CD4-positive, alpha-beta memory T cell (primary cell): ENCODE results near the gene KCNQ1. TPM values are rescaled to one million over a fixed set of nuclear protein-coding genes. Genes with fewer than 3 reads are reported as not detected.
A peak's percentile ranks its signal among the peaks of the same experiment; 100 is the strongest.

ENCODE experiments used
- CTCF ChIA-PET: fragments of 350-600 bp; sonication (Branson Sonifier 250); formaldehyde crosslinking; loops from one replicate; lab custom pipeline; 2021; ENCODE audit warnings: inconsistent platforms; ENCODE audit not compliant: partially characterized antibody; lab: Charles Lee
- POLR2A ChIA-PET: fragments of 350-600 bp; sonication (Branson Sonifier 250); formaldehyde crosslinking; loops from one replicate; lab custom pipeline; 2021; ENCODE audit not compliant: partially characterized antibody; lab: Charles Lee
- DNase-seq, 5 donors: peaks; one replicate each; pipeline versions ENCODE4 v3.0.0 to v3.0.0-alpha.2; 2020 to 2022; ENCODE audit warnings: mixed read lengths in 1 of 5
- H3K27ac ChIP-seq: one replicate; pipeline ENCODE4 v1.7.0; 2013; ENCODE audit warnings: low read depth, low read length
- H3K27me3 ChIP-seq: 2 replicates; pipeline ENCODE4 v1.7.0; 2013; ENCODE audit warnings: mild to moderate bottlenecking, low read length, moderate library complexity; ENCODE audit not compliant: insufficient read depth
- H3K36me3 ChIP-seq: 2 replicates; pipeline ENCODE4 v1.7.0; 2013; ENCODE audit warnings: mild to moderate bottlenecking, low read length, moderate library complexity; ENCODE audit not compliant: insufficient read depth
- H3K4me1 ChIP-seq: 2 replicates; pipeline ENCODE4 v1.7.0; 2013; ENCODE audit warnings: mild to moderate bottlenecking, low read length, moderate library complexity; ENCODE audit not compliant: insufficient read depth
- H3K4me3 ChIP-seq, 2 donors: one replicate each; pipeline ENCODE4 v1.7.0; 2013; ENCODE audit warnings: low read length in 2 of 2, mild to moderate bottlenecking in 1 of 2
- H3K9me3 ChIP-seq, 2 donors: one replicate each; pipeline ENCODE4 v1.7.0; 2013; ENCODE audit warnings: low read length in 2 of 2, control low read depth in 1 of 2; ENCODE audit not compliant: control insufficient read depth in 1 of 2
- H3K27ac Mint-ChIP-seq, 7 donors: one replicate each; pipeline ENCODE4 v1.8.0; 2020 to 2021; ENCODE audit warnings: mixed read lengths in 7 of 7, mild to moderate bottlenecking in 6 of 7, inconsistent platforms in 3 of 7, moderate library complexity in 3 of 7
- H3K27me3 Mint-ChIP-seq, 2 donors: one replicate each; pipeline ENCODE4 v1.8.0; 2020 to 2021; ENCODE audit warnings: mixed read lengths in 2 of 2
- H3K36me3 Mint-ChIP-seq, 2 donors: one replicate each; pipeline ENCODE4 v1.8.0; 2020 to 2021; ENCODE audit warnings: mixed read lengths in 2 of 2, inconsistent platforms in 1 of 2, mild to moderate bottlenecking in 1 of 2
- H3K4me1 Mint-ChIP-seq, 4 donors: one replicate each; pipeline ENCODE4 v1.8.0; 2020 to 2021; ENCODE audit warnings: mixed read lengths in 4 of 4, mild to moderate bottlenecking in 1 of 4
- H3K4me3 Mint-ChIP-seq, 8 donors: one replicate each; pipeline ENCODE4 v1.8.0; 2020 to 2021; ENCODE audit warnings: mixed read lengths in 8 of 8, mild to moderate bottlenecking in 7 of 8, moderate library complexity in 6 of 8, inconsistent platforms in 3 of 8
- H3K9me3 Mint-ChIP-seq, 8 donors: one replicate each; pipeline ENCODE4 v1.8.0; 2020 to 2021; ENCODE audit warnings: mixed read lengths in 8 of 8, mild to moderate bottlenecking in 5 of 8, inconsistent platforms in 3 of 8, moderate library complexity in 1 of 8
- intact Hi-C: fragments of 100-400 bp; cut with micrococcal nuclease; formaldehyde crosslinking; loops from one replicate; pipeline ENCODE4 v1.15.1; 2023
- polyA plus RNA-seq, 2 donors: library from polyadenylated mRNA; unstranded; fragments of 300-500 nt; fragmentation: Illumina TruSeq; gene quantifications; one replicate each; pipeline ENCODE4 v1.2.3, GENCODE V29; 2021
- total RNA-seq, 2 experiments: library from RNA; stranded (reverse); gene quantifications; one replicate each; pipeline ENCODE4 v1.2.3, GENCODE V29; 2021

Gene KCNQ1
- total and polyA plus RNA-seq, 4 experiments from 2014 or later, result 5.4 to 21.7 (median 21.5) TPM

DNA sequence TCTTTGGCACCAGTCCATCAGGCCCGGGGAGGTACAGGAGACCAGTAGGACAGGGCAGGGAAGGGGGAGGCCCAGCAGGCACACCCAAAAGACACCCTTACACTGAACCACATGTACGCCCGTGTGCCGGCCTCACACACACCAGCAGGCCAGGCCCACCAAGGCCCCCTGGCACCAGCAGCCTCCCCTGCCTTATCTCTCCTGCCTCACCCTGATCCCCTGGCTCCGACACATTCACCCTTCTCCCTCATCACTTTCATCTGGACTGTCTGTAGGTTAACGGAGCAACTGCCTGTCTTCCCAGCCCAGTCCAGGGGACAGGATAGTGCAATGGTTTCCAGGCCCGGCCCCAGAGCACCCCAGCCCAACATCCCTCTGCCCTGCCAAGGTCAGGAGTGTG lies 435.8 kb downstream of the KCNQ1 start:
- Mint-ChIP-seq H3K27ac (peak overlapping the region in 1 of 7 donors; percentile 36), H3K9me3 (peaks cover 0 to 4% (median under 1%) of the 10 kb centered on the region in 8 donors), H3K4me1 (peaks cover 0 to 4% (median under 1%) of the 10 kb centered on the region in 4 donors), H3K27me3 (peaks cover 0 to under 1% of the 10 kb centered on the region in 2 donors), H3K36me3 (peaks cover 0 to 1% of the 10 kb centered on the region in 2 donors), H3K4me3 (no peak overlapping the region)
- ChIA-PET CTCF (interaction anchor here (1.0 kb wide), 1 partner anchor 12 kb away, joined by 5 read pairs; no protein-coding TSS in a partner anchor), POLR2A (no interaction called here)
- no peaks in the 10 kb centered on the region for H3K27me3 ChIP-seq
- no peaks in the 10 kb centered on the region for H3K9me3 ChIP-seq
- intact Hi-C loops, result no loop called here
- no peak overlapping the region for H3K27ac ChIP-seq
- H3K4me1 ChIP-seq, result no peaks in the 10 kb centered on the region
- H3K4me3 ChIP-seq, result no peak overlapping the region
- H3K36me3 ChIP-seq, result no peaks in the 10 kb centered on the region
- DNase-seq, result no peak

DNA sequence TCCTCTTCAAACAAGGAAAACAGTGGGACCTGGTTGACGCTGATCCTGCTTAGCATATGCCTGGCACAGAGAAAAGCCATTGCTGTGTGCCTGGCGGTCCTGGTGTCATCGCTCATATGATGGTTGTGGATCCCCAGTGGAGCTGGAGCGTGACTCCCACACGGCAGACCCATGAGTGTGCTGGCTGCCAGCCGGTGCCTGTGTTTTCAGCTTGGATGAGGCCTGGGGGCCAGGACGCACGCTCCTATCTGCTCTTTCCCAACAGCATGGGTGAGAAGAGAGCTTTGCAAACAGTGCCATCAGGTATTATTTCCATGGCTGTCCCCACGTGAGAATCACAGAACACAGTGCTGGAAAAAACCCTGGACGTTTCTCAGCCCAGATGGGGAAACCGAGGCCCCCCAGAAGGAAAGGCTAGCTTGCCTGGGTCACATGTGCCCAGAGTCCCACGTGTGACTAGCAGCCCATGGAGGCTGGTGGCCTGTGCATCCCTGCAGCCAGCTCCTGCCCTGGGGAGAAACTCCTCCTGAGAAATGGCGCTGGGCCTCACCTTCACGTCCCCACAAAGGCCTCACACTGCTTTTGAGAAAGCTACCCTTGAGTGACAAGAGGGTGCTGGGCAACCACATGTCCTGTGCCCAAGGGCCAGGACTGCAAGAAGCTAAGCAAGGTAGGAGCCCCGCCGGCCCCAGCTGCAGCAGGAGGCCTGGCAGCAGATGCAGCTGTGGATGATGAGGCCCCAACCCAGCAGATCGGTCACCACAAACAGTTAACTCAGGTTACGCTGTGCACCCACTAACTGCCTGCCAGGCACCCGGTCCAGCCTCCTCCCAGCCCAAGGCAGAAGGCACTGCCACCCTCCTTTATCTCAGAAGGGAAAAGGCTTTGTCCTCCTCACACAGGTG lies 436.5 kb downstream of the KCNQ1 start:
- no peak overlapping the region for H3K27ac ChIP-seq
- ChIA-PET POLR2A (no interaction called here), CTCF (interaction anchor here (1.0 to 12.7 kb wide), 2 partner anchors 12 to 348 kb away, joined by 5 to 303 read pairs; no protein-coding TSS in a partner anchor)
- no peak overlapping the region for H3K27ac Mint-ChIP-seq
- no peaks in the 10 kb centered on the region for H3K36me3 ChIP-seq
- H3K4me3 Mint-ChIP-seq, result no peak overlapping the region
- no peak for DNase-seq
- peaks cover 0 to 4% (median under 1%) of the 10 kb centered on the region in 4 donors for H3K4me1 Mint-ChIP-seq
- intact Hi-C loops, result no loop called here
- H3K9me3 Mint-ChIP-seq, result peaks cover 0 to 3% (median 0%) of the 10 kb centered on the region in 8 donors
- peaks cover 2% of the 10 kb centered on the region for H3K4me1 ChIP-seq
- no peaks in the 10 kb centered on the region for H3K27me3 ChIP-seq
- peaks cover 0 to 1% of the 10 kb centered on the region in 2 donors for H3K36me3 Mint-ChIP-seq
- no peaks in the 10 kb centered on the region for H3K9me3 ChIP-seq
- H3K4me3 ChIP-seq, result no peak overlapping the region
- H3K27me3 Mint-ChIP-seq, result no peaks in the 10 kb centered on the region

- POLR2A ChIA-PET, result no interaction called here
- Histone ChIP-seq H3K4me3 (no peak overlapping the region), H3K9me3 (no peaks in the 10 kb centered on the region), H3K27me3 (no peaks in the 10 kb centered on the region), H3K27ac (no peak overlapping the region), H3K4me1 (peaks cover 7% of the 10 kb centered on the region), H3K36me3 (no peaks in the 10 kb centered on the region)
- Mint-ChIP-seq H3K9me3 (peaks cover 0 to 3% (median 0%) of the 10 kb centered on the region in 8 donors), H3K4me1 (peaks cover 2 to 10% (median 4%) of the 10 kb centered on the region in 4 donors), H3K4me3 (no peak overlapping the region), H3K27ac (no peak overlapping the region), H3K27me3 (no peaks in the 10 kb centered on the region), H3K36me3 (peaks cover 0 to 1% of the 10 kb centered on the region in 2 donors)
- DNase-seq, result no peak
- CTCF ChIA-PET, result interaction anchor here (12.7 kb wide), 1 partner anchor 349 kb away, joined by 303 read pairs; no protein-coding TSS in a partner anchor
- intact Hi-C loops, result no loop called here
These were observed 437.2 kb downstream of the KCNQ1 start for GRCh38 chr11:2881981-2882375.

- CTCF ChIA-PET, result interaction anchor here (1.4 to 12.7 kb wide), 2 partner anchors 10 to 349 kb away, joined by 5 to 303 read pairs; no protein-coding TSS in a partner anchor
- intact Hi-C loops, result no loop called here
- H3K27me3 Mint-ChIP-seq, result no peaks in the 10 kb centered on the region
- Histone ChIP-seq H3K27me3 (no peaks in the 10 kb centered on the region), H3K4me1 (peaks cover 7% of the 10 kb centered on the region), H3K27ac (no peak overlapping the region), H3K4me3 (no peak overlapping the region), H3K36me3 (no peaks in the 10 kb centered on the region), H3K9me3 (no peaks in the 10 kb centered on the region)
- DNase-seq, result no peak
- H3K4me3 Mint-ChIP-seq, result peak overlapping the region in 7 of 8 donors; percentile 41 to 76 (median 72)
- H3K9me3 Mint-ChIP-seq, result peaks cover 0 to 1% (median 0%) of the 10 kb centered on the region in 8 donors
- H3K27ac Mint-ChIP-seq, result peak overlapping the region in 2 of 7 donors; percentile 61 to 75
- POLR2A ChIA-PET, result no interaction called here
- peaks cover 0 to 1% of the 10 kb centered on the region in 2 donors for H3K36me3 Mint-ChIP-seq
- H3K4me1 Mint-ChIP-seq, result peaks cover 2 to 15% (median 10%) of the 10 kb centered on the region in 4 donors
These were observed 437.7 kb downstream of the KCNQ1 start for GRCh38 chr11:2882396-2883110.

- ChIA-PET POLR2A (no interaction called here), CTCF (interaction anchor here (1.4 to 12.7 kb wide), 2 partner anchors 9 to 350 kb away, joined by 5 to 303 read pairs; no protein-coding TSS in a partner anchor)
- Mint-ChIP-seq H3K27ac (peak overlapping the region in 3 of 7 donors; percentile 17 to 75 (median 48)), H3K4me1 (peaks cover 2 to 25% (median 16%) of the 10 kb centered on the region in 4 donors), H3K36me3 (peaks cover 0 to 1% of the 10 kb centered on the region in 2 donors), H3K27me3 (no peaks in the 10 kb centered on the region), H3K9me3 (peaks cover 0 to 1% (median 0%) of the 10 kb centered on the region in 8 donors), H3K4me3 (peak overlapping the region; percentile 61 to 77 (median 72))
- intact Hi-C loops, result no loop called here
- H3K9me3 ChIP-seq, result no peaks in the 10 kb centered on the region
- H3K27me3 ChIP-seq, result no peaks in the 10 kb centered on the region
- H3K36me3 ChIP-seq, result no peaks in the 10 kb centered on the region
- no peak overlapping the region for H3K4me3 ChIP-seq
- no peak for DNase-seq
- H3K4me1 ChIP-seq, result peaks cover 17% of the 10 kb centered on the region
- H3K27ac ChIP-seq, result no peak overlapping the region
These were observed 438.8 kb downstream of the KCNQ1 start for GRCh38 chr11:2883640-2883978.

DNA sequence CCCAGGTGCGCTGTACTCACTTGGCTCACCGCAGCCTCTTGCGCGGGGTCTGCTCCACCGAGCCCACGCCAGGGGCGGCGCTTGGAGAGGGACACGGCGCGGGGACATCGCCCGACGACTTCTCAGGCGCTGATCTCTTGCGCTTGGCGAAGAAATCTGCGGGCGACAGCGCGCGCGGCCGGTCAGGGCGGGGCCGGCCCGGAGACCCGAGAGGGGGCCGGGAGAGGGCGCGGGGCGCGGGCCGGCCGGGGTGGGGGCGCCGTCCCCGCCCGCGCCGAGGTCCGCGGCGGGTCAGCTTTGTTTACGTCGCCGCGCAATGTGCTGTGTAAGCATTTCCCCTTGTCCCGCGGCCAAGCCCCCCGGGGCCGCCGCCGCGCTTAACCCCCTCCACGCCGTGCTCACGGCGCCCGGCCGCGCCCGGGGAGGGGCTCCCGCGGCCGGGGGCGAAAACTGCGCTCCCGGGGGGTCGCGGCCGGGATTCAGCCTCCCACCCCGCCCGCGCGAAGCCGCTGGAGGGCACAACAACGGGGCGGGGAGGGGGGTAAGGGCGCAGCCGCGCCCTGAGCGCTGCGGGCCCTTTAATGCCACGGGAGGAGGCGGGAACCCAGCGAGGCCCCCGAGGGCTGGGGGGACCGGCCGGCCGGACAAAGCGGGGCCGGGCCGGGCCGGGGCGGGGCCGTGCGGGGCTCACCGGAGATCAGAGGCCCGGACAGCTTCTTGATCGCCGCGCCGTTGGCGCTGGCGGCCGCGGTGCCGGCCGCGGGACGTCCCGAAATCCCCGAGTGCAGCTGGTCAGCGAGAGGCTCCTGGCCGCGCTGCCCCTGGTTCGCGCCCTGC lies 439.4 kb downstream of the KCNQ1 start:
- no peak for DNase-seq
- no peaks in the 10 kb centered on the region for H3K27me3 Mint-ChIP-seq
- Histone ChIP-seq H3K27ac (no peak overlapping the region), H3K4me3 (peak overlapping the region in 1 of 2 donors; percentile 24), H3K9me3 (no peaks in the 10 kb centered on the region), H3K36me3 (no peaks in the 10 kb centered on the region), H3K27me3 (no peaks in the 10 kb centered on the region), H3K4me1 (peaks cover 17% of the 10 kb centered on the region)
- POLR2A ChIA-PET, result interaction anchor here (0.8 to 2.9 kb wide), 5 partner anchors 14 to 439 kb away, joined by 3 to 8 read pairs (median 4); partner anchors contain the start of genes KCNQ1 and PHLDA2
- H3K9me3 Mint-ChIP-seq, result peaks cover 0 to 1% (median 0%) of the 10 kb centered on the region in 8 donors
- CTCF ChIA-PET, result interaction anchor here (1.4 to 12.7 kb wide), 2 partner anchors 8 to 351 kb away, joined by 5 to 303 read pairs; no protein-coding TSS in a partner anchor
- H3K36me3 Mint-ChIP-seq, result peaks cover 0 to 1% of the 10 kb centered on the region in 2 donors
- peak overlapping the region in 1 of 8 donors; percentile 42 for H3K4me3 Mint-ChIP-seq
- H3K4me1 Mint-ChIP-seq, result peaks cover 2 to 28% (median 16%) of the 10 kb centered on the region in 4 donors
- intact Hi-C loops, result no loop called here
- no peak overlapping the region for H3K27ac Mint-ChIP-seq
